ENCODE measurements around the gene SIDT2.

- TF ChIP-seq, protein P1, sequence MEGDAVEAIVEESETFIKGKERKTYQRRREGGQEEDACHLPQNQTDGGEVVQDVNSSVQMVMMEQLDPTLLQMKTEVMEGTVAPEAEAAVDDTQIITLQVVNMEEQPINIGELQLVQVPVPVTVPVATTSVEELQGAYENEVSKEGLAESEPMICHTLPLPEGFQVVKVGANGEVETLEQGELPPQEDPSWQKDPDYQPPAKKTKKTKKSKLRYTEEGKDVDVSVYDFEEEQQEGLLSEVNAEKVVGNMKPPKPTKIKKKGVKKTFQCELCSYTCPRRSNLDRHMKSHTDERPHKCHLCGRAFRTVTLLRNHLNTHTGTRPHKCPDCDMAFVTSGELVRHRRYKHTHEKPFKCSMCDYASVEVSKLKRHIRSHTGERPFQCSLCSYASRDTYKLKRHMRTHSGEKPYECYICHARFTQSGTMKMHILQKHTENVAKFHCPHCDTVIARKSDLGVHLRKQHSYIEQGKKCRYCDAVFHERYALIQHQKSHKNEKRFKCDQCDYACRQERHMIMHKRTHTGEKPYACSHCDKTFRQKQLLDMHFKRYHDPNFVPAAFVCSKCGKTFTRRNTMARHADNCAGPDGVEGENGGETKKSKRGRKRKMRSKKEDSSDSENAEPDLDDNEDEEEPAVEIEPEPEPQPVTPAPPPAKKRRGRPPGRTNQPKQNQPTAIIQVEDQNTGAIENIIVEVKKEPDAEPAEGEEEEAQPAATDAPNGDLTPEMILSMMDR (conservative IDR thresholded peaks at IDR 0.05 in 1 of 2, IDR thresholded peaks at IDR 0.05 in 1 of 2; ENCODE audit: extremely low read depth in 1 of 2, insufficient read depth in 1 of 2, low read depth in 1 of 2, low read length in 2 of 2): no peak
- no peak for TF ChIP-seq EZH2 (IDR thresholded peaks at IDR 0.05; ENCODE audit: borderline replicate concordance, low read length)
Measured at GRCh38 chr11:117171007-117171403, 7.5 kb upstream of the SIDT2 start.

Measured in mammary epithelial cell (primary cell).